Measurements from ENCODE around the gene BABAM1. TPM values are rescaled to one million over a fixed set of nuclear protein-coding genes. Genes with fewer than 3 reads are reported as not detected.

The BABAM1 gene
- total and polyA plus RNA-seq, 9 of the 15 experiments (the other 6 are each of a cell fraction or from before 2014, with no cell fraction given), result 14.7 to 160 (median 113) TPM

GRCh38 chr19:17235971-17236777, 31.1 kb upstream of the BABAM1 start (continued):
- TF ChIP-seq MTF1 (CRISPR knock-in tag; IDR thresholded peaks at IDR 0.05; ENCODE audit: borderline replicate concordance) (no peak), THAP12 (CRISPR knock-in tag; IDR thresholded peaks at IDR 0.05) (no peak), CTBP1 (IDR thresholded peaks at IDR 0.05; ENCODE audit: borderline replicate concordance) (no peak), TAL1 (IDR thresholded peaks at IDR 0.05) (no peak), STAT5B (CRISPR knock-in tag; IDR thresholded peaks at IDR 0.05) (no peak), RFX5 (IDR thresholded peaks at IDR 0.05; ENCODE audit: low read depth, low read length) (no peak), ZBTB7A (IDR thresholded peaks at IDR 0.05; ENCODE audit: borderline replicate concordance, control insufficient read depth, low read depth, low read length) (peak; percentile 31; the same call in 1 of the 2 replicates), VEZF1 (CRISPR knock-in tag; IDR thresholded peaks at IDR 0.05) (peak; percentile 96), SMAD1 (IDR thresholded peaks at IDR 0.05; ENCODE audit: low read depth, low read length, partially characterized antibody) (no peak), RBFOX2 (IDR thresholded peaks at IDR 0.05; ENCODE audit: low read depth, low read length) (peak; percentile 36), NCOA2 (IDR thresholded peaks at IDR 0.05; ENCODE audit: partially characterized antibody in 2 of 2) (no peak), TAF1 (IDR thresholded peaks at IDR 0.05; ENCODE audit: control insufficient read depth, extremely low read depth, insufficient read depth, low read length, severe bottlenecking) (peak; percentile 64), ZKSCAN1 (IDR thresholded peaks at IDR 0.05; ENCODE audit: low read depth, low read length) (no peak), NONO (IDR thresholded peaks at IDR 0.05; ENCODE audit: low read depth in 2 of 2, low read length in 1 of 2) (0 out of 4 replicates have a peak, but pooled peaks have one; percentile 4 to 28), HMBOX1 (IDR thresholded peaks at IDR 0.05) (no peak), CBFA2T2 (conservative IDR thresholded peaks at IDR 0.05) (no peak)
- TF ChIP-seq, protein P1, sequence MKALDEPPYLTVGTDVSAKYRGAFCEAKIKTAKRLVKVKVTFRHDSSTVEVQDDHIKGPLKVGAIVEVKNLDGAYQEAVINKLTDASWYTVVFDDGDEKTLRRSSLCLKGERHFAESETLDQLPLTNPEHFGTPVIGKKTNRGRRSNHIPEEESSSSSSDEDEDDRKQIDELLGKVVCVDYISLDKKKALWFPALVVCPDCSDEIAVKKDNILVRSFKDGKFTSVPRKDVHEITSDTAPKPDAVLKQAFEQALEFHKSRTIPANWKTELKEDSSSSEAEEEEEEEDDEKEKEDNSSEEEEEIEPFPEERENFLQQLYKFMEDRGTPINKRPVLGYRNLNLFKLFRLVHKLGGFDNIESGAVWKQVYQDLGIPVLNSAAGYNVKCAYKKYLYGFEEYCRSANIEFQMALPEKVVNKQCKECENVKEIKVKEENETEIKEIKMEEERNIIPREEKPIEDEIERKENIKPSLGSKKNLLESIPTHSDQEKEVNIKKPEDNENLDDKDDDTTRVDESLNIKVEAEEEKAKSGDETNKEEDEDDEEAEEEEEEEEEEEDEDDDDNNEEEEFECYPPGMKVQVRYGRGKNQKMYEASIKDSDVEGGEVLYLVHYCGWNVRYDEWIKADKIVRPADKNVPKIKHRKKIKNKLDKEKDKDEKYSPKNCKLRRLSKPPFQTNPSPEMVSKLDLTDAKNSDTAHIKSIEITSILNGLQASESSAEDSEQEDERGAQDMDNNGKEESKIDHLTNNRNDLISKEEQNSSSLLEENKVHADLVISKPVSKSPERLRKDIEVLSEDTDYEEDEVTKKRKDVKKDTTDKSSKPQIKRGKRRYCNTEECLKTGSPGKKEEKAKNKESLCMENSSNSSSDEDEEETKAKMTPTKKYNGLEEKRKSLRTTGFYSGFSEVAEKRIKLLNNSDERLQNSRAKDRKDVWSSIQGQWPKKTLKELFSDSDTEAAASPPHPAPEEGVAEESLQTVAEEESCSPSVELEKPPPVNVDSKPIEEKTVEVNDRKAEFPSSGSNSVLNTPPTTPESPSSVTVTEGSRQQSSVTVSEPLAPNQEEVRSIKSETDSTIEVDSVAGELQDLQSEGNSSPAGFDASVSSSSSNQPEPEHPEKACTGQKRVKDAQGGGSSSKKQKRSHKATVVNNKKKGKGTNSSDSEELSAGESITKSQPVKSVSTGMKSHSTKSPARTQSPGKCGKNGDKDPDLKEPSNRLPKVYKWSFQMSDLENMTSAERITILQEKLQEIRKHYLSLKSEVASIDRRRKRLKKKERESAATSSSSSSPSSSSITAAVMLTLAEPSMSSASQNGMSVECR (CRISPR knock-in tag; IDR thresholded peaks at IDR 0.05), result peak; percentile 15; the same call in 1 of the 2 replicates

Data from K562 (cell line).